IPS-NIHi7 (cell line): Measurements from ENCODE around the gene PPIB.

Experiments used
- DNase-seq: peaks from one replicate; pipeline ENCODE4 v3.0.0; 2012; ENCODE audit warnings: mixed read lengths; ENCODE audit errors: extremely low spot score

The PPIB gene

DNA sequence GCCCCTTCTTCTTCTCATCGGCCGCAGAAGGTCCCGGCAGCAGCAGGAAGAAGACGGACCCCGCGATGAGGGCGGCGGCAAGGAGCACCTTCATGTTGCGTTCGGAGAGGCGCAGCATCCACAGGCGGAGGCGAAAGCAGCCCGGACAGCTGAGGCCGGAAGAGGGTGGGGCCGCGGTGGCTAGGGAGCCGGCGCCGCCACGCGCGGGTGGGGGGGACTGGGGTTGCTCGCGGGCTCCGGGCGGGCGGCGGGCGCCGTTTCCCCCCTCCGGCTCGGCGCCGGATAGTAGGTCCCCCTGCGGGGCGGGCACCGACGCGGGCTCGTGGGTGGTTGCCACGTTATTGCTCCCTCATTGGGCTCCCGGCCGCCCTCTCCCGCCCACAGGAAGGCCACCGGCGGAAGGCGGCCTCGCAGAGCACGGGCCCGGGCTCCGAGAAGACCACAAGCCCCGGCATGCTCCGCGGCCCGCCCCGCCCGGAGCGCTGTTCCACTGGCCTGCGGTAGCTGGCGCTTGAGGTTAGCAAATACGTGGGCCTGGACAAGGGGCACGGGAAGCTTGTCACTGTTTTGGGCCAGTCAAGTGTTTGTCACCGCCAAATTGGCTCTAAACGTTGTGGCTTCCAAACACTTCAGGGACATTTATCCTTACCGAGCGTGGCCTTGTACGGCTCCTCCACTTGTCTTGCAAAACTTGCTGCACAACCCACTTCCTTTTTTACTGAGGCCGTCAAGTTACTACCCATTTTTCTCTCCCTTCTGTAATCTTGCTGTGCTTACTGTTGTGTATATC is at the start of gene PPIB:
PPIB (minus strand) TSS at position 154 of the 790 bp plus-strand sequence; CDS start at position 118, 36 bp downstream.
- peak; percentile 97 for DNase-seq

DNA sequence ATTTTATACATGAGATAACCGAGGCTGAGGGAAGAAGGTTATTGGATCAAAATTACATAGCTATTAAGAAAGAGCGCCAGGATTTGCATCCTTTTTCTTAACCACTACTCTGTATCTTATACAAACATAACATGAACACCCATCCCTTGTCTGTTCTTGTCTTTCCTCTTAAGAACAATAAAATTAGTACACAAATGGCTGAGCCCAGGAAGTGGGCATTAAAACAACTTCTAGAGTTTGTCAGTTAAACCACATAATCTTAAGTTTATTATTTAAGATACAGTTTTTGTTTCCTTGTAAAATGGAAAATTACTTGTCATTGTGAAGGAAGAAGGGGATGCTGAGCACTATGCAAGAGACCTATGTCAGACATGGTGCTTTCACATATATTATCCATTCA is 48.9 kb upstream of the PPIB start:
- DNase-seq = no peak

DNA sequence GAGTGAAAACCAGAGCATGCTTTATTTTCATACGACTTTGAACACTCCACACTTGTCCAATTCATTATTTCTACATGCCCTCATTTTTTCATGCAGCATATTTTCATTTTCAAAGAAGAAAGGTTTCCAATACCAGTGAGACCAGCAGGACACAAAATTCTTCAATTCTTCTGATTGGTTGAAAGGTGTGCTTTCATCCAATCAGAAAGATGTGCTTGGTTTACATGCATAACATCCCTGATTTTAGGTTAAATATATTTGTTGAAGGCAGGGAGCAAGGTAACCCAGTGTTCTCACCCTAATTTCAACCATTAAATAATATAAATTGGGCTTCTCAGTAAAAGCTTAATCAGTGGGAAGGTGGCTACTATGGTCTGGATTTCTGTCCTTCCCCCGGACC is 47.5 kb upstream of the PPIB start:
- DNase-seq = no peak

DNA sequence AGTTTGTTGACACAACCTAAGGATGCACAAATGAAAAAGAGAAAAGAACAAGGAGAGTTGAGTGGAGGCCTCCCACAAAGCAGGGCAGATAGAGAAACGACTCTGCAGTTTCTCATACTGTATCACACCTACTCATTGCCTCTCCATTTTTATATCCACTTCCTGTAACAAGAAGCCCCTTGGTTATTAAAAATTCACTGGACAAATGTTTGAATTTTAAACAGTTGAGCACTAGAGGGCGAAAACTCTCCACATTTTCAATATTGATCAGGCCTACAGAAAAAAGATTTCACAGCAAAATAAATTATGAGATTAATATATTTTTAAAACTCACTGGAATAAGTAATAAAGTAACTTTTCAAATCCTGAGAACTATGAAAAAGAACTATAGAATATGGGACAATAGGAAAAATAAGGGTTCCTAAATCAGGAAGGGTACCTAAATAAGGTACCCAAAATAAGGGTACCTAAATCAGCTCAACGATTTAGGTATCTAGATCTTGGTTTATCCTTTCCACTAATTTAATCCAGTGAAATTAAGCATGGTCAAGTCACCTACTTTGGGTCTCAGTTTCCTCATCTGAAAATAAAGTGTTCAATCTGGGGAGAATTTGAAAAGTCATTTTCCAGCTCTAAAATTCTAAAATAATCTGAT is 47.0 kb upstream of the PPIB start:
- no peak for DNase-seq

DNA sequence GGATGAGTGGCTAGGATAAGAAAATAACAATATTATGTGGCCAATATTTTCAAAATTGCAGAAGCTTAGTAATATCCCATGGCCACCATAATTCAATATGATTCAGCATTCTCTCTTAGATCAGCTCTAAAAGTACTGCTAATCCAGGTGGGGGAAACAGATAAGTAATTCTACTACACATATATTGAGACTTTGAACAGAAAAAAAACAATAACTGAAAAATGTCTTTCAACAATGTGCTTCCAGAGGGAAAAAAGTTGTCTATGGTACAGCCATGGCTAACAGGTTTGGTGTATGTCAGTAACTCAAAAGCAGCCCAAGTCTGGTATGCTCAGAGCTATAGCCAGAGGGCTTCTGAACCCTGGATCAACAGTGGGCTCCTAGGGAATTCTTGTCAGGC is 42.4 kb upstream of the PPIB start:
- no peak for DNase-seq

DNA sequence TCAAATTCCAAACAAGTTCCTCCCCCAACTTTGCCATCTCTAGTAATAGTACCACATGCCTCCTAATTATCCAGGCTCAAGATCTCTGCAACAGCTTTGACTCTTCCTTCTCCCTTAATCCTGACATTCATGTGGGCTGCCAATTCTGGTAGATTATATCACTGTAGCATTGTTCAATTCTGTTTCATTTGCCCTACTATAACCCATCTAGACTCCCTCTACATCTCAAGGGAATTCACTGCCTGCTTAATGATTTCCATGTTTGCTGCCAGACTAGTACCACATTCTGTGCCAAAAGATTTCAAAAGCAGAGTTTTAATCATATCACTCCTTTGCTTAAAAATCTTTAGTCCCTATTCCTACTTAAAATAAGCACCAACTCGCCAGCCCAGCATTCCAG is 34.6 kb upstream of the PPIB start:
- no peak for DNase-seq

DNA sequence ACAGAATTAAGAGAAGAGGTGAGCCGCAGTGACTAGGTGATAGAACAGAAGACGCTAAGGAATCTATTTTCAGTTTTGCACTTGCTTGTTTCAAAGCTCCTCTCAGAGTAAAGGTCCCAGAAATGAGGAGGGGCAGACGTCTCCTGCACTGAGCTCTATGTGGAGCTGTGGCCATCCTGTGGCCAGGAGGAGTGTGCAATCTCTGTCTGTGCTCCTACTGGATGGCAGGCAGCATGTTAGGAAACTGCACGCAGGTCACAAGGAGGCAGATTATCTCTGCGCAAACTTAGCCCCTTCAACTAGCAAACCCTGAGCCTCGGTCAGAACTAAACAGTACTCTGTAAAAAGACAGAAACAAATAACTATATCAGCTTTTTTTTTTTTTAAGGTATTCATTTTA is 31.1 kb upstream of the PPIB start:
- peak; percentile 22 for DNase-seq

DNA sequence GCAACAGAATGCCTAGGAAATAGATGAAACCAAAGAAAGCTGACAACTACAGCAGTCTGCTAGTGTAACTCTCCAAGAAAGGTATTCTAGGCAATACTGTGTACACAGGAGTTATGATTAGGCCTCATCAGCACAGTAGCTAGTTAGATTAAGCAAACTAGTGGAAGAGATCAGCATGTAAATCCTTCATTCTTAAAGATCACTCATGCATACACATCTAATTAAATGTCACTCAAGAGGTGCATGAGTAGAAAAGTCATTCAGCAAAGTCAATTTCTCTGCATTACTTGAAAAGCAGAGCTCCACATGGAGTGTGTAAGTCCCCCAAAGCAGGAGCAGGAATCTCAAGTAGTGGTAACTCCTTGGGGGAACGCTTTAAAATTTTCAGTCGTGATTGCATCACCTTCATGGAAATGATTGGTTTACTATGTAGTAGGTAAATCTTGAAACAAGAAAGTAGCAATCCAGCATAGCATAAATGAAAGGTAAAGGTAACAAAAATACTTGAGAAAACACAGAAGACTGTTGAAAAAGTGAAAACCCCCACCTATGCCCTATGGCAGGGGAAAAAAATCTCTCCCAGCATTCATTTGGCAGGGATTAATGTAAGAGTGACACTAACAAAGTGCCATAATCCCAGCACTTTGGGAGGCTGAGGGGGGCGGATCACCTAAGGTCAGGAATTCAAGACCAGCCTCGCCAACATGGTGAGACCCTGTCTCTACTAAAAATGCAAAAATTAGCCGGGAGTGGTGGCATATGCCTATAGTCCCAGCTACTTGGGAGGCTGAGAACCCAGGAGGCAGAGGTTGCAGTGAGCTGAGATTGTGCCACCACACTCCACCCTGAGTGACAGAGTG is 29.4 kb upstream of the PPIB start:
- DNase-seq = no peak

DNA sequence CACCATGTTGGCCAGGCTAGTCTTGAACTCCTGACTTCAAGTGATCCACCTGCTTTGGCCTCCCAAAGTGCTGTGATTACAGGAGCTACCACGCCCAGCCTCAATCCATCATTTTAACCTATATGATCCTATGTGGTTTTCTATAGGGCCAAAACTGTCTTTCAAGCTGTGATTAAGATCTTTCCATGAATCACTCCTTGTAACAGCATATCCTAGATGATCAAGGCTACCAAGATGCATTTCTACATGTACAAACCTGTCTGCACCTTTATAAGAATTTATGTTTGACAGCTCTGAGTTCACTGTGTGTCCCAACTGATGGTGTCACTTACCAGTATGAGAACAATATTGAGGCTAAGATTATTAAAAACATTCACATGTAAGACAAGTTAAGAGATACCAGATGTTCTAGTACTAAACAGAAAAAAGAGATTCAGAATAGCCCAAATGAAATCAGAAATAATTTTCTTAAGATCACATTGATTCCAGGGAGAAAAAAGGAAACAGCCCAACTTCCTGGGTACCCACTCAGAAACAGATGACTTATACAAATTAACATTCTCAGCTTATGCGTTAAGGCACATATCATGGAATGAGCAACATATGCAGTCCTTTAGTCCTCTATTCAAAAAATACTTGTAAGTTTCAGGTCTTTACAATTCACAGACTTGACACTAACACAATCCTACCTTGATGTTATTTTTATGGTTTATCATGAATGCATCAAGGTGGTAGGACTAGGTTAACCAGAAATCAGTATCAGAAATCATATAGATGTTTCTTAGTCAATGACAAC is 24.8 kb upstream of the PPIB start:
- DNase-seq = no peak

DNA sequence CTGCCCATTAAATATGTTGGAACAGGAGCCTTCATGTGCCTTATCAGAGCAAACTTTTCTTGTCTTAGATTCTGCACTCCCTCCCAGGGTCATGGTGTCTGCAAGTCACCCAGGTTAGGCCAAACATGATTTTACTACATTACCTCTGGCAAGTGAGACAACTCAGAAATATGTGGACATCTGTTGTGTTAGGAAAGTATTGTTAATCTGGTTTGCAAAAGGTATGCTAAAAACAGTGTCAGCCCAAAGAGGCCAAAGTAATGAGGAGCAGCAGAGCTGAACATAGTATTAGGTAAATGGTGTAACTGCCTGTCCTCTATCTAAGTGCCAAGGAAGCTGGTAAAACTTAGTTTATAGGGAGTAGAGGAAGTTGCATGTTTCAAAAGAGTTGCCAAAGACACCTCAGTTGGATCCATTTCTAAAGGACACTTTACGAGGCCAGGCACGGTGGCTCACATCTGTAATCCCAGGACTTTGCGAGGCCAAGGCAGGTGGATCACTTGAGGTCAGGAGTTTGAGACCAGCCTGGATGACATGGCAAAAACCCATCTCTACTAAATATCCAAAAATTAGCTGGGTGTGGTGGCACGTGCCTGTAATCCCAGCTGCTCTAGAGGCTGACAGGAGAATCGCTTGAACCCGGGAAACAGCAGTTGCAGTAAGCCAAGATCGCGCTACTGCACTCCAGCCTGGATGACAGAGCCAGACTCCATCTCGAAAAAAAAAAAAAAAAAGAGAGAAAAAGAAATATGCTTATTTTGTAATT is 22.5 kb upstream of the PPIB start:
- DNase-seq = no peak

DNA sequence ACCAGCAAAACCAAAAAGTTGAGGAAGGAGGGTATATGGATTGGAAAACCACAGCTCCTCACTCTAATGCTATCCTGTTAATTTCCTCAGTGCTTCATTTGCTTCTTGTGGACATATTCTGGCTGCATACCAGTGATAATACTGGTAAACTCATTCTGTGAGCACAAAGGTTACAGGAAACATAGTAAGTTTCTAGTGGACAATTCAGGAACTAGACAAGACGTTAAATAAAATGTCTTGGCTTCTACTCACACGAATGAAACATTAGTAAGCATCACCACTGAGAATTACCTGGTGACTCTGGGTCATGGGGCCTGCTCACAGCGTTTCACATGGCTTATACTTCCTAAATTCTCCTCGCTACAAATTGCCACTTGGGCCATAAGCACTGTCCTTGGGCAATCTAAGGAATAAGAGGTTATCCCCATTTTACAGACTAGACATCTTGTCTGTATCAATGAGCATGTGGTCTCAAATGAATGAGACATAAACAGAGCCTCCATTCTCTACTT is 20.1 kb upstream of the PPIB start:
- no peak for DNase-seq

DNA sequence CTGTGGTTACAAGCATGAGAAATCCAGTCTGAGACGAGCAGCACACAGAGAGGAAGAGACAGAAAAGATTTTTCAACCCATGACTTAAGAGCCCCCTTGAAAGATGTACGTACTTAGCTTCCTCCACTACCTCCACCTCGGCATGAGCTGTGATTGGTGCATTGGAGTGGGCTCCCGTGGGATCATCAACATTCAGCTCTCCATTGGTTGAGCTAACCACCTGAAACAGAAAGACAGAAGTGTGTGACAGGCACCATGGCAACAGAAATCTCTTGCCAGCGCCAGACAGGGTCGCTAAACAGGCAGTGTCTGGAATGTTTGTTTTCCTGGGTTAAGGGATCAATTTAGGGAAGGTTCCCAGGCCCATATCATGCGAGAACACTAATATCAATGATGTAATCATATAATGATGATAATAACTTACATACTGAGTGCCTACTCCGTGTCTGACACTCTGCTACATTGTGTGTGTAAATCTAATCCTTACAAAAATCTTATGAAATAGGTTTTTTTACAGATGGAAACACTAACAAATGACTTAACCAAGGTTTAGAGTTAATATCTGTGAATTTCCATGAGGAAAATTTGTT is 17.5 kb upstream of the PPIB start:
- DNase-seq = no peak

DNA sequence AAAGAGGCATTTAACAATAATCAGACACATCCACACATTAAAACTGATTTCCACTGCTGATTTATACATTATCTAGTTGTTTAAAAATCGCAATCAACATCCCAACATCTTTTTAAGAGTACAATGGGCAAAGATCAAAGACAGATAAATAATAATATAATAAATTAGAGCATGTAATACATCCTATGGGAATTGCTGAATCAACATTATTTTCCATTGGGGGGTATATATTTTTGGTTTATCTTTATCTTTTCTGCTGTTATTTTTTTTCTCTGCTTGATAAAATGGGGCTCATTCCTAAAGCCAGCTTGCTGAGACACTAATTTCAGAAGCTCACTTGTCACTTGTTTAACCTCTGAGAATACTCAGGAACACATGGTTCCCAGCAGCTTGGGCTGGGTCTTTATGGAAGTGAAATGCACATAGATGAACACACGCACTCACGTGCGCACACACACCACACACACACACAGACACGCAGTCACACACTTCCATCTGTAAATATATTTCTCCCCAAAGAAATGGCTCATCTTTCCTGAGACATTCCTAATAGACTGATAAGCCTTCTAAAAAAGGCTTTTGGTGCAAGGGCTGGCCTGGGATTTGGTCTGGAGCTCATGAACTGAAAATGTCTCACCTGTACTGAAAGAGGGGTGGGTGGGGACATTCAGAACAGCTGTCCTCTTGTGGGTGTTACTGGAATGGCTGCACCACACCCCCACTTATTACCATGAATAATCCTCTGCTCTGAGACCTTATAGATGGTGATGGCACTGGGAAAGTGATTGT is 3.5 kb upstream of the PPIB start:
- DNase-seq = no peak

DNA sequence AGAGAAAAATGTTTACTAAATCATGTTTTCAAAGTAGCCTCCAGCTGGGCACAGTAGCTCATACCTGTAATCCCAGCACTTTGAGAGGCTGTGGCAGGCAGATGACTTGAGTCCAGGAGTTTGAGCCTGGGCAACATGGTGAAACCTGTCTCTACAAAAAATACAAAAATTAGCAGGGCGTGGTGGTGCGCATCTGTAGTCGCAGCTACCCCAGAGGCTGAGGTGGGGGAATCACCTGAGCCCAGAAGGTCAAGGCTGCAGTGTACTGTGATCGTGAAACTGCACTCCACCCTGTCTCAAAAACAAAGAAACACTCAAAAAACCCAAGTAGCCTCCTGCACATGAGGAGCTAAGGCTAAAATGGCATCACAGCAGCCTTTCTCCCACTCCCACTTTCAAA is 1.6 kb upstream of the PPIB start:
- no peak for DNase-seq

DNA sequence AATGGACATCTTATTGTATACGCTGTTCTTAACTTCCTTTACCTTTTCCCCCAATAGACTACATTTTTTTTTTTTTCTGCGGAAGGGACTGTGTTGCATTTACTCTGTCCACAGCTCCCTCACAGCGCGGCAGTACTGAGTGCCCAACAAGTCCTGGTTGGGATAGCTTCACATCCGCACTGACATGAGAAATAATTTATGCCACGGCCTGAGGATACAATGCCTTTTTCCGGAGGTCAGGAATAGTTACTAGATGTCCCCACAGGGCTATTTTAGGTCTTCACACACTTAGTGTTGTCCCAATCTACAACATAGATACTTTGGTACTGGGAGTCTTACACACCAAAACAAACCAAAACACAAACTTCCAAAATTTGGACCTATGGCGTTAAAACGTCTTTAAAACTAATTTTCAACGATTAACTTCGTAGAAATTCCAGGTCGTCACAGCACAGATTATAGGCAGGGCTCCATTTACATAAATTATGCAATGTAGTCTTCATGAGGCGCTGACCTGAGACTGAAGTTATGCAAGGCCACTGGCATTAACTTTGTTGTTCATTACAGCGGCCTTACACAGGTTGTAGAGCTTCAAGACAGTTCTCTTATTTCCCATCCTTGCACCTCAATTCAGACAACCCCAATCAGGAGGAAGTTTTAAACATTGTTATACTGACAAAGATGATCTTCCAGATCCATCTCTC is 989 bp upstream of the PPIB start:
- DNase-seq = no peak

DNA sequence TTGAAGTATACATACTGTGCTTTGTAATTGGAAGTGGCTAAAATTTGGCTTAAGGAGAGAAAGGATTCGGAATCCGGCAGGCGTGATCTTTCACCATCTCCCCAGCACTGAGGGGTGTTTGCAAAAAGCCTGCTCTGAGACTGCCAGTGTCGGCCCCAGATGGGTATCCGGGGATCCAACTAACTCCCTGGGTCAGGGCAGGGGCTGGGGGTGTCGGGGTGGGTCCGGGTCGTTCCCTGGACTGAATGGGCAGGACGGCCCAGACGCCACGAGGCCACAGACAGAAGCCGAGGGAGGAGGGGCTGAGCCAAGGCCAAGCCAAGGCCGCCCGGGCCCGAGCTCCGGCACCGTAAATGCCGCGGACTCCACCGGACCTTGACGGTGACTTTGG is 349 bp downstream of the PPIB start:
- DNase-seq = peak; percentile 41

DNA sequence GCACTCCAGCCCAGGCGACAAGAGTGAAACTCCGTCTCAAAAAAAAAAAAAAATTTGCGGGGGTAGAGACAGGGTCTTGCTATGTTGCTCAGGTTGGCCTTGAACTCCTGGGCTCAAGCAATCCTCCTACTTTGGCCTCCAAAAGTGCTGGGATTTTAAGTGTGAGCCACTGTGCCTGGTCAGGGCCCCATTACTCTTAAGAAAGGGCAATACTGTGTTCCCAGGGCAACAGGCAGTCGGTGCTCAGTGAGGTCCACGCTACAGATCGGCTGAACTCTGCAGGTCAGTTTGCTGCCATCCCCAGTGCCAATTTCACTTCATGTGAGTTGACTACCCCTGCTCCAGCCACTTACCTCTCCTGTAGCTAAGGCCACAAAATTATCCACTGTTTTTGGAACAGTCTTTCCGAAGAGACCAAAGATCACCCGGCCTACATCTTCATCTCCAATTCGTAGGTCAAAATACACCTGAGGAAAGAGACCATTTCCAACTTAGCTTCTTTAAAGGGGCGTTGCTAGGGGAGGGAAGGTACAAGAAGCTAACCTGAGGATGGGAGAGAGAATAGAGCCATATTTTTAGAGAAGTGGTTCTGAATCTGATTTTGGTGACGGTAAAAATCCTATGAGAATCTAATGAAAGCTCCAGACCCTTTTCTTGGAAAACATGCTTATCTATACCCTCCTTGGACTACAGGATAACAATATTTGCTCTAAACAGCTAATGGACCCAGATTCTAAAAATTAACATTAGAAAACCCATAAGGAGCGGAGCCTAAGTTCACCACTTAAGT is 939 bp downstream of the PPIB start:
- DNase-seq = no peak
